ENCODE data around the gene SPON1.
"Not testable (repeated sequence)": the region's sequence is repeated elsewhere in the genome, so short reads cannot be mapped to it uniquely, and the experiment has no call there.

Gene SPON1

GRCh38 chr11:14089690-14090462 lies 127.4 kb downstream of the SPON1 start:
- no peak for DNase-seq (ENCODE audit: low read depth)

GRCh38 chr11:14090631-14091030 lies 128.1 kb downstream of the SPON1 start:
- DNase-seq (ENCODE audit: low read depth), result not testable (repeated sequence)

- DNase-seq (ENCODE audit: low read depth), result no peak
Observed at GRCh38 chr11:14093065-14093464, 130.5 kb downstream of the SPON1 start.

GRCh38 chr11:14094481-14095037 lies 132.0 kb downstream of the SPON1 start:
- no peak for DNase-seq (ENCODE audit: low read depth)

GRCh38 chr11:14095882-14096281 lies 133.4 kb downstream of the SPON1 start:
- no peak for DNase-seq (ENCODE audit: low read depth)

GRCh38 chr11:14096606-14097005 lies 134.1 kb downstream of the SPON1 start:
- no peak for DNase-seq (ENCODE audit: low read depth)

- no peak for DNase-seq (ENCODE audit: low read depth)
Observed at GRCh38 chr11:14101388-14101787, 138.9 kb downstream of the SPON1 start.

- DNase-seq (ENCODE audit: low read depth), result no peak
Observed at GRCh38 chr11:14102766-14103165, 140.2 kb downstream of the SPON1 start.

GRCh38 chr11:14105446-14105845 lies 142.9 kb downstream of the SPON1 start:
- no peak for DNase-seq (ENCODE audit: low read depth)

- DNase-seq (ENCODE audit: low read depth), result no peak
Observed at GRCh38 chr11:14106303-14107049, 144.0 kb downstream of the SPON1 start.

- no peak for DNase-seq (ENCODE audit: low read depth)
Observed at GRCh38 chr11:14107050-14107430, 144.5 kb downstream of the SPON1 start.

- DNase-seq (ENCODE audit: low read depth), result no peak
Observed at GRCh38 chr11:14109742-14110141, 147.2 kb downstream of the SPON1 start.

- DNase-seq (ENCODE audit: low read depth), result no peak
Observed at GRCh38 chr11:14110629-14111028, 148.1 kb downstream of the SPON1 start.

- DNase-seq (ENCODE audit: low read depth), result no peak
Observed at GRCh38 chr11:14111496-14111895, 149.0 kb downstream of the SPON1 start.

GRCh38 chr11:14112721-14113120 lies 150.2 kb downstream of the SPON1 start:
- no peak for DNase-seq (ENCODE audit: low read depth)

- no peak for DNase-seq (ENCODE audit: low read depth)
Observed at GRCh38 chr11:14114269-14114668, 151.7 kb downstream of the SPON1 start.

- no peak for DNase-seq (ENCODE audit: low read depth)
Observed at GRCh38 chr11:14114786-14115185, 152.3 kb downstream of the SPON1 start.

- DNase-seq (ENCODE audit: low read depth), result no peak
Observed at GRCh38 chr11:14117632-14118031, 155.1 kb downstream of the SPON1 start.

- DNase-seq (ENCODE audit: low read depth), result no peak
Observed at GRCh38 chr11:14118072-14118471, 155.5 kb downstream of the SPON1 start.

GRCh38 chr11:14119357-14119756 lies 156.8 kb downstream of the SPON1 start:
- no peak for DNase-seq (ENCODE audit: low read depth)

- no peak for DNase-seq (ENCODE audit: low read depth)
Observed at GRCh38 chr11:14124350-14124749, 161.8 kb downstream of the SPON1 start.

- DNase-seq (ENCODE audit: low read depth), result no peak
Observed at GRCh38 chr11:14124886-14125285, 162.4 kb downstream of the SPON1 start.

GRCh38 chr11:14125529-14125928 lies 163.0 kb downstream of the SPON1 start:
- no peak for DNase-seq (ENCODE audit: low read depth)
